GM06990 (cell line): Measurements from ENCODE around the gene IFT88.
"Not testable (repeated sequence)": the region's sequence is repeated elsewhere in the genome, so short reads cannot be mapped to it uniquely, and the experiment has no call there.

Experiments used
- DNase-seq: peaks from one replicate; pipeline ENCODE4 v3.0.0-alpha.2; 2011; ENCODE audit not compliant: insufficient read length; ENCODE audit errors: extremely low read depth
- H3K27me3 ChIP-seq: replicated peaks from 2 replicates; pipeline ENCODE4 v1.6.0; 2011; ENCODE audit warnings: low read length; ENCODE audit not compliant: control insufficient read depth, insufficient read depth
- H3K36me3 ChIP-seq: 2 replicates; pipeline ENCODE4 v1.5.1; 2011; ENCODE audit warnings: low read length; ENCODE audit not compliant: control insufficient read depth, insufficient read depth
- H3K4me3 ChIP-seq: replicated peaks from 2 replicates; pipeline ENCODE4 v1.5.1; 2011; ENCODE audit warnings: low read depth, mild to moderate bottlenecking, control low read depth, low read length
- CTCF ChIP-seq: IDR thresholded peaks from 2 replicates; pipeline ENCODE4 v1.5.1; 2011; ENCODE audit warnings: low read length, control low read depth, mild to moderate bottlenecking, inconsistent platforms; ENCODE audit not compliant: insufficient read depth, poor library complexity, severe bottlenecking

The IFT88 gene

GRCh38 chr13:20676213-20676612 lies 109.3 kb downstream of the IFT88 start:
- Histone ChIP-seq H3K36me3 (no peaks in the 10 kb centered on the region), H3K27me3 (no peaks in the 10 kb centered on the region), H3K4me3 (no peak overlapping the region)
- no peak for TF ChIP-seq CTCF
- no peak for DNase-seq

GRCh38 chr13:20678606-20679005 lies 111.6 kb downstream of the IFT88 start:
- H3K4me3 ChIP-seq = not testable (repeated sequence)

GRCh38 chr13:20679879-20680278 lies 112.9 kb downstream of the IFT88 start:
- DNase-seq = no peak
- TF ChIP-seq CTCF = no peak
- Histone ChIP-seq H3K4me3 (no peak overlapping the region), H3K27me3 (no peaks in the 10 kb centered on the region), H3K36me3 (no peaks in the 10 kb centered on the region)

More at GRCh38 chr13:20678606-20679005, 111.6 kb downstream of the IFT88 start:
- H3K27me3 ChIP-seq, H3K36me3 ChIP-seq, DNase-seq: not testable (repeated sequence)

- no peaks in the 10 kb centered on the region for H3K27me3 ChIP-seq
- TF ChIP-seq CTCF = no peak
- no peak overlapping the region for H3K4me3 ChIP-seq
- H3K36me3 ChIP-seq = no peaks in the 10 kb centered on the region
- DNase-seq = no peak
Observed at GRCh38 chr13:20680416-20681080, 113.6 kb downstream of the IFT88 start.

GRCh38 chr13:20681481-20681880 lies 114.5 kb downstream of the IFT88 start:
- DNase-seq, H3K36me3 ChIP-seq, H3K4me3 ChIP-seq, H3K27me3 ChIP-seq: not testable (repeated sequence)

GRCh38 chr13:20682061-20682460 lies 115.1 kb downstream of the IFT88 start:
- Histone ChIP-seq H3K4me3 (no peak overlapping the region), H3K27me3 (no peaks in the 10 kb centered on the region), H3K36me3 (no peaks in the 10 kb centered on the region)
- no peak for TF ChIP-seq CTCF
- no peak for DNase-seq

- no peak for DNase-seq
- Histone ChIP-seq H3K36me3 (no peaks in the 10 kb centered on the region), H3K27me3 (no peaks in the 10 kb centered on the region), H3K4me3 (no peak overlapping the region)
- no peak for TF ChIP-seq CTCF
Observed at GRCh38 chr13:20684041-20684440, 117.1 kb downstream of the IFT88 start.
